Astrocyte (in vitro differentiated cells and primary cell): ENCODE measurements around the gene MFSD11. TPM values are rescaled to one million over a fixed set of nuclear protein-coding genes. Genes with fewer than 3 reads are reported as not detected.

Source experiments
- DNase-seq: peaks from one replicate; pipeline ENCODE4 v3.0.0-alpha.2; 2010; ENCODE audit warnings: low read depth
- FAIRE-seq: peaks from 2 replicates; lab custom pipeline; 2011; peaks lifted over from hg19 to GRCh38; lab: Jason Lieb, UNC
- H2AFZ ChIP-seq: 2 replicates; pipeline ENCODE4 v1.6.0; 2012; ENCODE audit warnings: low read depth, low read length, inconsistent platforms
- H3K27ac ChIP-seq: 2 replicates; pipeline ENCODE4 v1.5.1; 2011; ENCODE audit warnings: low read depth, low read length, inconsistent platforms
- H3K27me3 ChIP-seq: 2 replicates; pipeline ENCODE4 v1.6.0; 2011; ENCODE audit warnings: low read length, inconsistent platforms; ENCODE audit not compliant: insufficient read depth
- H3K36me3 ChIP-seq: 2 replicates; pipeline ENCODE4 v1.5.1; 2011; ENCODE audit warnings: low read length, inconsistent platforms; ENCODE audit not compliant: insufficient read depth
- H3K4me1 ChIP-seq: 2 replicates; pipeline ENCODE4 v1.5.1; 2011; ENCODE audit warnings: low read length, inconsistent platforms; ENCODE audit not compliant: insufficient read depth
- H3K4me2 ChIP-seq: 2 replicates; pipeline ENCODE4 v1.6.0; 2012; ENCODE audit warnings: low read length, inconsistent platforms
- H3K4me3 ChIP-seq: 2 replicates; pipeline ENCODE4 v1.5.1; 2011; ENCODE audit warnings: low read depth, mild to moderate bottlenecking, low read length, inconsistent platforms; ENCODE audit not compliant: insufficient read depth
- H3K79me2 ChIP-seq: 2 replicates; pipeline ENCODE4 v1.6.0; 2012; ENCODE audit warnings: mild to moderate bottlenecking, low read length, inconsistent platforms; ENCODE audit not compliant: insufficient read depth
- H3K9ac ChIP-seq: 2 replicates; pipeline ENCODE4 v1.6.0; 2012; ENCODE audit warnings: mild to moderate bottlenecking, low read length, inconsistent platforms
- H3K9me3 ChIP-seq: 2 replicates; pipeline ENCODE4 v1.5.1; 2012; ENCODE audit warnings: low read depth, mild to moderate bottlenecking, low read length, inconsistent platforms; ENCODE audit not compliant: insufficient read depth
- H4K20me1 ChIP-seq: 2 replicates; pipeline ENCODE4 v1.6.0; 2012; ENCODE audit warnings: low read length, inconsistent platforms; ENCODE audit not compliant: insufficient read depth
- H3K27ac Mint-ChIP-seq: one replicate; pipeline ENCODE4 v1.8.0; 2021; ENCODE audit warnings: mild to moderate bottlenecking, mixed read lengths; ENCODE audit not compliant: unreplicated experiment
- H3K27me3 Mint-ChIP-seq: one replicate; pipeline ENCODE4 v1.8.0; 2021; ENCODE audit warnings: low read depth, mixed read lengths; ENCODE audit not compliant: unreplicated experiment
- H3K36me3 Mint-ChIP-seq: one replicate; pipeline ENCODE4 v1.8.0; 2021; ENCODE audit warnings: low read depth, mixed read lengths; ENCODE audit not compliant: unreplicated experiment
- H3K4me1 Mint-ChIP-seq: one replicate; pipeline ENCODE4 v1.8.0; 2021; ENCODE audit warnings: low read depth, mixed read lengths; ENCODE audit not compliant: unreplicated experiment
- H3K4me3 Mint-ChIP-seq: one replicate; pipeline ENCODE4 v1.8.0; 2021; ENCODE audit warnings: mild to moderate bottlenecking, moderate library complexity, mixed read lengths; ENCODE audit not compliant: unreplicated experiment
- H3K9me3 Mint-ChIP-seq: one replicate; pipeline ENCODE4 v1.8.0; 2021; ENCODE audit warnings: mild to moderate bottlenecking, mixed read lengths; ENCODE audit not compliant: unreplicated experiment
- EZH2 ChIP-seq: IDR thresholded peaks from 2 replicates; pipeline ENCODE4 v1.6.1; 2012; ENCODE audit warnings: mild to moderate bottlenecking, low read length, inconsistent platforms; ENCODE audit not compliant: insufficient read depth
- total RNA-seq: library from RNA; stranded (reverse); gene quantifications from 2 replicates; pipeline ENCODE4 v1.2.1, GENCODE V29; 2021
- TF ChIP-seq, protein P1 (sequence below): IDR thresholded peaks from 2 replicates; pipeline ENCODE4 v1.5.1; 2011; ENCODE audit warnings: low read depth, mild to moderate bottlenecking, inconsistent platforms, low read length, moderate library complexity; ENCODE audit not compliant: insufficient read depth

MFSD11 gene
- total RNA-seq, 1 donor from 2014 or later, result 20.9 TPM

DNA sequence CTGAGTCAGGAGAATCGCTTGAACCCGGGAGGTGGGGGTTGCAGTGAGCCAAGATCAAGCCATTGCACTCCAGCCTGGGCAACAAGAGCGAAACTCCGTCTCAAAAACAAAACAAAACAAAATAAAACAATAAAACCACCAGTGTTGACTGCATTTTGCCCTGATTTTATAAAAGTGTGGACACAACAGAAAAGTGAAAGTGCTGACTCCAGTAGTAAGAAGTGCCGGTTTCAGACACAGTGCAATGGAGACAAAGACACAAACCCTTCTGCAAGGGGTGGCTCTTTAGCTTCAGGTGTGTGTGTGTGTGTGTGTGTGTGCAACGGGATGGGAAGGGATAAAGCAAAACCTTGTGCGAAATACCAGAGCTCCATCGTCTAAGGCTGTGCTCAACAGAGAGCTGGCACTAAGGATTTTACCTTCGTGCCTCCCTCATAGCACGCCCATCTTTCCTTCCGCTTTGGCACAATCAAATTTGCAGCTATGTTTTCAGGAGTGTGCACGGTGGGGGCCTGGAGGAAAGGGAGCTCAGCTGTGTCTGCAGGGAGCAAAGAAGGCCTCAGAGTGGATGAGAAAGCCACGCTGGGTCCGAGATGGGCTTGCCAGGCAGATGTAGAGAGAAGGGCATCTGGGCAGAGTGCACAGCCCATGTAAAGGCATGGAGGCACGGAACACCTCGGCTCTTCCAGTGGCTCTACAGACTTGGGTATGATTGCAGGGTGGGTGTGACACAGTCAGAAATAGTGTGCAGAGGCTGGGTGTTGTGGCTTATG is 42.7 kb upstream of the MFSD11 start:
- Histone ChIP-seq H3K4me1 (peaks cover 32% of the 10 kb centered on the region), H3K9me3 (no peaks in the 10 kb centered on the region), H4K20me1 (peaks cover 58% of the 10 kb centered on the region), H2AFZ (no peak overlapping the region), H3K4me3 (no peak overlapping the region), H3K9ac (no peak overlapping the region), H3K79me2 (peaks cover 96% of the 10 kb centered on the region), H3K4me2 (no peak overlapping the region), H3K36me3 (no peaks in the 10 kb centered on the region), H3K27ac (no peak overlapping the region), H3K27me3 (no peaks in the 10 kb centered on the region)
- peaks cover 7% of the 10 kb centered on the region for H3K36me3 Mint-ChIP-seq
- DNase-seq (no peak), FAIRE-seq (no peak)
- no peak overlapping the region for H3K4me3 Mint-ChIP-seq
- no peak for TF ChIP-seq EZH2
- TF ChIP-seq, protein P1, sequence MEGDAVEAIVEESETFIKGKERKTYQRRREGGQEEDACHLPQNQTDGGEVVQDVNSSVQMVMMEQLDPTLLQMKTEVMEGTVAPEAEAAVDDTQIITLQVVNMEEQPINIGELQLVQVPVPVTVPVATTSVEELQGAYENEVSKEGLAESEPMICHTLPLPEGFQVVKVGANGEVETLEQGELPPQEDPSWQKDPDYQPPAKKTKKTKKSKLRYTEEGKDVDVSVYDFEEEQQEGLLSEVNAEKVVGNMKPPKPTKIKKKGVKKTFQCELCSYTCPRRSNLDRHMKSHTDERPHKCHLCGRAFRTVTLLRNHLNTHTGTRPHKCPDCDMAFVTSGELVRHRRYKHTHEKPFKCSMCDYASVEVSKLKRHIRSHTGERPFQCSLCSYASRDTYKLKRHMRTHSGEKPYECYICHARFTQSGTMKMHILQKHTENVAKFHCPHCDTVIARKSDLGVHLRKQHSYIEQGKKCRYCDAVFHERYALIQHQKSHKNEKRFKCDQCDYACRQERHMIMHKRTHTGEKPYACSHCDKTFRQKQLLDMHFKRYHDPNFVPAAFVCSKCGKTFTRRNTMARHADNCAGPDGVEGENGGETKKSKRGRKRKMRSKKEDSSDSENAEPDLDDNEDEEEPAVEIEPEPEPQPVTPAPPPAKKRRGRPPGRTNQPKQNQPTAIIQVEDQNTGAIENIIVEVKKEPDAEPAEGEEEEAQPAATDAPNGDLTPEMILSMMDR, result no peak
- no peaks in the 10 kb centered on the region for H3K27me3 Mint-ChIP-seq
- H3K27ac Mint-ChIP-seq, result no peak overlapping the region
- H3K9me3 Mint-ChIP-seq, result no peaks in the 10 kb centered on the region
- peaks cover 39% of the 10 kb centered on the region for H3K4me1 Mint-ChIP-seq

GRCh38 chr17:76696763-76697701 is 40.9 kb upstream of the MFSD11 start:
- H3K4me1 Mint-ChIP-seq, result peaks cover 57% of the 10 kb centered on the region
- H3K27ac Mint-ChIP-seq, result peak overlapping the region; percentile 81
- TF ChIP-seq, protein P1, result no peak
- no peak for TF ChIP-seq EZH2
- Histone ChIP-seq H3K9me3 (no peaks in the 10 kb centered on the region), H3K4me1 (peaks cover 48% of the 10 kb centered on the region), H3K27me3 (no peaks in the 10 kb centered on the region), H3K36me3 (no peaks in the 10 kb centered on the region), H4K20me1 (peaks cover 54% of the 10 kb centered on the region), H3K27ac (peak overlapping the region; percentile 65), H3K79me2 (peaks cover 96% of the 10 kb centered on the region), H3K4me2 (peak overlapping the region; percentile 78), H2AFZ (no peak overlapping the region), H3K4me3 (no peak overlapping the region), H3K9ac (peak overlapping the region; percentile 48)
- H3K36me3 Mint-ChIP-seq, result peaks cover 4% of the 10 kb centered on the region
- peak overlapping the region; percentile 37 for H3K4me3 Mint-ChIP-seq
- peak; percentile 60 for DNase-seq
- no peak for FAIRE-seq
- no peaks in the 10 kb centered on the region for H3K9me3 Mint-ChIP-seq
- no peaks in the 10 kb centered on the region for H3K27me3 Mint-ChIP-seq
